Tibial nerve (tissue), 4 donors: ENCODE results near the gene PPP4R1.

Experiments
- CTCF ChIP-seq, 5 experiments: fragments of 200-600 bp in 3 of 5; fragments of 450-650 bp in 2 of 5; sonication (generic) in 3 of 5; IDR thresholded peaks; one replicate each; pipeline ENCODE4 v1.5.1; 2016 to 2019; ENCODE audit warnings: antibody characterized with exemption in 5 of 5, mild to moderate bottlenecking in 3 of 5, moderate library complexity in 2 of 5
- EP300 ChIP-seq, 2 donors: sonication (generic); formaldehyde crosslinking; IDR thresholded peaks; one replicate each; pipeline ENCODE4 v1.6.1; 2017; ENCODE audit warnings: antibody characterized with exemption in 2 of 2, mild to moderate bottlenecking in 1 of 2

- TF ChIP-seq CTCF (IDR thresholded peaks at IDR 0.05) (no peak), EP300 (IDR thresholded peaks at IDR 0.05) (no peak)
Observed at GRCh38 chr18:9534844-9535243, 79.5 kb downstream of the PPP4R1 start.
